K562 (cell line): ENCODE measurements around the gene OSBPL7. TPM values are rescaled to one million over a fixed set of nuclear protein-coding genes. Genes with fewer than 3 reads are reported as not detected.

ENCODE experiments used
- CBFA2T2 ChIP-seq: fragments of 450-650 bp; conservative IDR thresholded peaks from 2 replicates; pipeline ENCODE4 v1.6.1; 2017; ENCODE audit warnings: mild to moderate bottlenecking
- CREM ChIP-seq: IDR thresholded peaks from 2 replicates; pipeline ENCODE4 v1.6.1; 2014; ENCODE audit warnings: antibody characterized with exemption, low read depth
- HCFC1 ChIP-seq: IDR thresholded peaks from 2 replicates; pipeline ENCODE4 v1.6.1; 2012; ENCODE audit warnings: low read depth, low read length, improper control_type of control experiment
- HDAC6 ChIP-seq: IDR thresholded peaks from 2 replicates; pipeline ENCODE4 v1.6.1; 2012; ENCODE audit warnings: low read depth, mild to moderate bottlenecking, control low read depth, inconsistent platforms, low read length, moderate library complexity
- KLF10 ChIP-seq: fragments of 250-450 bp; sonication (Bioruptor Pico); IDR thresholded peaks from 2 replicates; pipeline ENCODE4 v1.6.1; 2021; ENCODE audit warnings: matching md5 sums
- KLF13 ChIP-seq: fragments of 450-650 bp; IDR thresholded peaks from 2 replicates; pipeline ENCODE4 v1.6.1; 2016; ENCODE audit warnings: missing genetic modification characterization, low read depth, mild to moderate bottlenecking, missing compliant biosample characterization, moderate library complexity, borderline replicate concordance
- OTX1 ChIP-seq: fragments of 450-650 bp; formaldehyde crosslinking; IDR thresholded peaks from 2 replicates; pipeline ENCODE4 v1.4.0; 2022; ENCODE audit warnings: mild to moderate bottlenecking
- PHF8 ChIP-seq: fragments of 200-600 bp; sonication (generic); IDR thresholded peaks from 2 replicates; pipeline ENCODE4 v1.6.1; 2012; ENCODE audit warnings: mixed run types, mild to moderate bottlenecking, inconsistent platforms, low read length, moderate library complexity, borderline replicate concordance
- U2AF1 ChIP-seq: fragments of 200-400 bp; formaldehyde crosslinking; optimal IDR thresholded peaks from 2 replicates; pipeline ENCODE3; 2017; ENCODE audit warnings: mild to moderate bottlenecking, low read depth, low read length, moderate library complexity
- ZMIZ1 ChIP-seq, 2 experiments: fragments of 150-350 bp in 1 of 2; IDR thresholded peaks; 2 replicates each; pipeline ENCODE4 v1.6.1; 2012 to 2016; ENCODE audit warnings: low read depth in 2 of 2, low read length in 2 of 2, mild to moderate bottlenecking in 1 of 2, moderate library complexity in 1 of 2
- ZNF121 ChIP-seq: sonication (generic); formaldehyde crosslinking; conservative IDR thresholded peaks from 2 replicates; pipeline ENCODE4 v1.8.0; 2022; ENCODE audit warnings: missing genetic modification reagents
- polyA plus RNA-seq, 8 experiments: library from polyadenylated mRNA; depleted of rRNA in 4 of 8; stranded (reverse) in 5 of 8; unstranded in 3 of 8; fragments of >200 nt; fragmentation: Nextera tagmentation in 2 of 8; fragmentation: Illumina TruSeq in 1 of 8; extraction: Ambion mirVana in 2 of 8; extraction: Trizol in 1 of 8; gene quantifications; 2 replicates each; pipeline versions ENCODE4 v1.2.1 to v1.2.3, GENCODE V29; 2011 to 2014; ENCODE audit warnings: inconsistent platforms in 1 of 8, missing spikeins in 1 of 8
- total RNA-seq, 7 experiments: library from RNA; depleted of rRNA in 6 of 7; stranded (reverse); fragments of >200 nt in 6 of 7; fragmentation: Illumina TruSeq in 2 of 7; extraction: Trizol in 2 of 7; gene quantifications; 2 replicates each; pipeline versions ENCODE4 v1.2.1 to v1.2.3, GENCODE V29; 2011 to 2021; ENCODE audit warnings: low replicate concordance in 1 of 7
- TF ChIP-seq, protein P1 (sequence below): fragments of 450-650 bp; IDR thresholded peaks from 2 replicates; pipeline ENCODE4 v1.6.1; 2016; ENCODE audit warnings: mild to moderate bottlenecking, moderate library complexity

Gene OSBPL7
- total and polyA plus RNA-seq, 9 of the 15 experiments (the other 6 are each of a cell fraction or from before 2014, with no cell fraction given): 0.32 to 11.9 (median 5.8) TPM

DNA sequence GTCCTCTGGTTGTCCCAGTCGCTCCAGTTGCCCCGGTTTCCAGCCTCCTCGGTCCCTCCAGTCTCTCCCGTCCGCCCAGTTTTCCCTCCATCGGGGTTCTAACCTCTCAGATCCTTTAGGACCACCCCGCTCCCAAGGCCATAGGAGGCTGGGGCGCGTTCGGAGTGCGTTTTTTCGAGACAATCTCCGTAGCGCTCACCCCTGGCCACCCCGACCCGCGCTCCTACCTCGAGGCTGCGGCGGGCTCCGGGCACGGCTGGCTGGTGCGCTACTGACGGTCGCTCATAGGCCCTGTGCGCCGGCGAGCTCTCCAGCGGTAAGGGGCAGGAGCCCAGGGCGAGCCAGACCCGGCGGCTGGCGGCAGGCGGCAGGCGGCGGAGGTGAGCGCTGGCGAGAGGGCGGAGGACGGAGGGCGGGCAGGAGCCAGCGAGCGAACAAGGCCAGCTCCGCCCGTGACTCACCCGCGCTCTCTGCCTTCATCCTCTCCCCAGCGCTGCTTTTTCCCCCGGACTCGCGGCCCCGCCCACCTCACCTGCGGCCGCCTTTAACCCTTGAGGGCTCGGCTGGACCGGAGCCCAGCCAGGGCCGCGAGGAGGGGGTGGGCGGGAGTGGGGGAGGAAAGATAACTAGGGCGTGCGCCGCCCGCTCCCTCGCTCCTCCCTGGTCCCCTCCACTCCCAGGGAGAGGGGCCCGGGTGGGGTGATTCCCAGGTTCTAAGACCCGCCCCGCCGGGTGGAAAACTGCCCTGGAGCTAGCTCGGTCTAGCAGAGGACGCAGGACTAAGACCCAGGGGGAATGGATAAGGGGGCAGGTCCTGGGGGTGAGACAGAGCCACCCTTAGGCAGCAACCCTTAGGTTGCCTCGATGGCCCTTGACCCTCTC is 29.3 kb upstream of the OSBPL7 start, which contains the start of gene SP6 (continued):
- TF ChIP-seq, protein P1, sequence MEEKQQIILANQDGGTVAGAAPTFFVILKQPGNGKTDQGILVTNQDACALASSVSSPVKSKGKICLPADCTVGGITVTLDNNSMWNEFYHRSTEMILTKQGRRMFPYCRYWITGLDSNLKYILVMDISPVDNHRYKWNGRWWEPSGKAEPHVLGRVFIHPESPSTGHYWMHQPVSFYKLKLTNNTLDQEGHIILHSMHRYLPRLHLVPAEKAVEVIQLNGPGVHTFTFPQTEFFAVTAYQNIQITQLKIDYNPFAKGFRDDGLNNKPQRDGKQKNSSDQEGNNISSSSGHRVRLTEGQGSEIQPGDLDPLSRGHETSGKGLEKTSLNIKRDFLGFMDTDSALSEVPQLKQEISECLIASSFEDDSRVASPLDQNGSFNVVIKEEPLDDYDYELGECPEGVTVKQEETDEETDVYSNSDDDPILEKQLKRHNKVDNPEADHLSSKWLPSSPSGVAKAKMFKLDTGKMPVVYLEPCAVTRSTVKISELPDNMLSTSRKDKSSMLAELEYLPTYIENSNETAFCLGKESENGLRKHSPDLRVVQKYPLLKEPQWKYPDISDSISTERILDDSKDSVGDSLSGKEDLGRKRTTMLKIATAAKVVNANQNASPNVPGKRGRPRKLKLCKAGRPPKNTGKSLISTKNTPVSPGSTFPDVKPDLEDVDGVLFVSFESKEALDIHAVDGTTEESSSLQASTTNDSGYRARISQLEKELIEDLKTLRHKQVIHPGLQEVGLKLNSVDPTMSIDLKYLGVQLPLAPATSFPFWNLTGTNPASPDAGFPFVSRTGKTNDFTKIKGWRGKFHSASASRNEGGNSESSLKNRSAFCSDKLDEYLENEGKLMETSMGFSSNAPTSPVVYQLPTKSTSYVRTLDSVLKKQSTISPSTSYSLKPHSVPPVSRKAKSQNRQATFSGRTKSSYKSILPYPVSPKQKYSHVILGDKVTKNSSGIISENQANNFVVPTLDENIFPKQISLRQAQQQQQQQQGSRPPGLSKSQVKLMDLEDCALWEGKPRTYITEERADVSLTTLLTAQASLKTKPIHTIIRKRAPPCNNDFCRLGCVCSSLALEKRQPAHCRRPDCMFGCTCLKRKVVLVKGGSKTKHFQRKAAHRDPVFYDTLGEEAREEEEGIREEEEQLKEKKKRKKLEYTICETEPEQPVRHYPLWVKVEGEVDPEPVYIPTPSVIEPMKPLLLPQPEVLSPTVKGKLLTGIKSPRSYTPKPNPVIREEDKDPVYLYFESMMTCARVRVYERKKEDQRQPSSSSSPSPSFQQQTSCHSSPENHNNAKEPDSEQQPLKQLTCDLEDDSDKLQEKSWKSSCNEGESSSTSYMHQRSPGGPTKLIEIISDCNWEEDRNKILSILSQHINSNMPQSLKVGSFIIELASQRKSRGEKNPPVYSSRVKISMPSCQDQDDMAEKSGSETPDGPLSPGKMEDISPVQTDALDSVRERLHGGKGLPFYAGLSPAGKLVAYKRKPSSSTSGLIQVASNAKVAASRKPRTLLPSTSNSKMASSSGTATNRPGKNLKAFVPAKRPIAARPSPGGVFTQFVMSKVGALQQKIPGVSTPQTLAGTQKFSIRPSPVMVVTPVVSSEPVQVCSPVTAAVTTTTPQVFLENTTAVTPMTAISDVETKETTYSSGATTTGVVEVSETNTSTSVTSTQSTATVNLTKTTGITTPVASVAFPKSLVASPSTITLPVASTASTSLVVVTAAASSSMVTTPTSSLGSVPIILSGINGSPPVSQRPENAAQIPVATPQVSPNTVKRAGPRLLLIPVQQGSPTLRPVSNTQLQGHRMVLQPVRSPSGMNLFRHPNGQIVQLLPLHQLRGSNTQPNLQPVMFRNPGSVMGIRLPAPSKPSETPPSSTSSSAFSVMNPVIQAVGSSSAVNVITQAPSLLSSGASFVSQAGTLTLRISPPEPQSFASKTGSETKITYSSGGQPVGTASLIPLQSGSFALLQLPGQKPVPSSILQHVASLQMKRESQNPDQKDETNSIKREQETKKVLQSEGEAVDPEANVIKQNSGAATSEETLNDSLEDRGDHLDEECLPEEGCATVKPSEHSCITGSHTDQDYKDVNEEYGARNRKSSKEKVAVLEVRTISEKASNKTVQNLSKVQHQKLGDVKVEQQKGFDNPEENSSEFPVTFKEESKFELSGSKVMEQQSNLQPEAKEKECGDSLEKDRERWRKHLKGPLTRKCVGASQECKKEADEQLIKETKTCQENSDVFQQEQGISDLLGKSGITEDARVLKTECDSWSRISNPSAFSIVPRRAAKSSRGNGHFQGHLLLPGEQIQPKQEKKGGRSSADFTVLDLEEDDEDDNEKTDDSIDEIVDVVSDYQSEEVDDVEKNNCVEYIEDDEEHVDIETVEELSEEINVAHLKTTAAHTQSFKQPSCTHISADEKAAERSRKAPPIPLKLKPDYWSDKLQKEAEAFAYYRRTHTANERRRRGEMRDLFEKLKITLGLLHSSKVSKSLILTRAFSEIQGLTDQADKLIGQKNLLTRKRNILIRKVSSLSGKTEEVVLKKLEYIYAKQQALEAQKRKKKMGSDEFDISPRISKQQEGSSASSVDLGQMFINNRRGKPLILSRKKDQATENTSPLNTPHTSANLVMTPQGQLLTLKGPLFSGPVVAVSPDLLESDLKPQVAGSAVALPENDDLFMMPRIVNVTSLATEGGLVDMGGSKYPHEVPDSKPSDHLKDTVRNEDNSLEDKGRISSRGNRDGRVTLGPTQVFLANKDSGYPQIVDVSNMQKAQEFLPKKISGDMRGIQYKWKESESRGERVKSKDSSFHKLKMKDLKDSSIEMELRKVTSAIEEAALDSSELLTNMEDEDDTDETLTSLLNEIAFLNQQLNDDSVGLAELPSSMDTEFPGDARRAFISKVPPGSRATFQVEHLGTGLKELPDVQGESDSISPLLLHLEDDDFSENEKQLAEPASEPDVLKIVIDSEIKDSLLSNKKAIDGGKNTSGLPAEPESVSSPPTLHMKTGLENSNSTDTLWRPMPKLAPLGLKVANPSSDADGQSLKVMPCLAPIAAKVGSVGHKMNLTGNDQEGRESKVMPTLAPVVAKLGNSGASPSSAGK: peak; percentile 61; the same call in 1 of the 2 replicates
- no peak for TF ChIP-seq KLF10
- TF ChIP-seq ZMIZ1 (IDR thresholded peaks at IDR 0.05; ENCODE audit: low read depth in 2 of 2, low read length in 2 of 2): no peak
- TF ChIP-seq KLF13 (tag): peak; percentile 47; the same call in 1 of the 2 replicates
- no peak for TF ChIP-seq CBFA2T2
- no peak for TF ChIP-seq HDAC6
- TF ChIP-seq CREM: no peak
- no peak for TF ChIP-seq U2AF1
- TF ChIP-seq OTX1 (CRISPR knock-in tag): no peak
- no peak for TF ChIP-seq ZNF121 (CRISPR knock-in tag)
- TF ChIP-seq HCFC1: no peak
- peak; percentile 56; the same call in 1 of the 2 replicates for TF ChIP-seq PHF8
